Measurements from ENCODE around the gene PLIN4. TPM values are rescaled to one million over a fixed set of nuclear protein-coding genes. Genes with fewer than 3 reads are reported as not detected.

PLIN4 gene
- total RNA-seq, 1 donor from 2014 or later: 58.1 TPM

DNA sequence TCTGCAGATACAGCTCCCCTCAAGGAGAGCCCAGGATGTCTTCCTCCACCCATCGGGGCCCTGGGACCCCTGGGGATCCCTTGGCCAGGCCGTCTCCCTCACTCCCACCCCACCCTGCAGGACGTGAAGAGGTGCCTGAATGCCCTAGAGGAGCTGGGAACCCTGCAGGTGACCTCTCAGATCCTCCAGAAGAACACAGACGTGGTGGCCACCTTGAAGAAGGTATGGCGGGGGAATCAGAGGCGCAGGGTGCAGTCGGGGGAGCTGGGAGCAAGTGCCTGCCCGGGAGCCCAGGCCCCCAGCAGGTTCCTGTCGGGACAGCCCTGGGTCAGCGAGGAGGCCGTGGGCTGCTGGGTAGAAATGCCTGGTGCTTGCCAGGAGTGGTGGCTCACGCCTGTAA, 19.6 kb downstream of the PLIN4 start:
- DNase-seq (ENCODE audit: low spot score) (no peak), ATAC-seq (no peak)
- intact Hi-C loops (cut with DNase I): no loop called here

DNA sequence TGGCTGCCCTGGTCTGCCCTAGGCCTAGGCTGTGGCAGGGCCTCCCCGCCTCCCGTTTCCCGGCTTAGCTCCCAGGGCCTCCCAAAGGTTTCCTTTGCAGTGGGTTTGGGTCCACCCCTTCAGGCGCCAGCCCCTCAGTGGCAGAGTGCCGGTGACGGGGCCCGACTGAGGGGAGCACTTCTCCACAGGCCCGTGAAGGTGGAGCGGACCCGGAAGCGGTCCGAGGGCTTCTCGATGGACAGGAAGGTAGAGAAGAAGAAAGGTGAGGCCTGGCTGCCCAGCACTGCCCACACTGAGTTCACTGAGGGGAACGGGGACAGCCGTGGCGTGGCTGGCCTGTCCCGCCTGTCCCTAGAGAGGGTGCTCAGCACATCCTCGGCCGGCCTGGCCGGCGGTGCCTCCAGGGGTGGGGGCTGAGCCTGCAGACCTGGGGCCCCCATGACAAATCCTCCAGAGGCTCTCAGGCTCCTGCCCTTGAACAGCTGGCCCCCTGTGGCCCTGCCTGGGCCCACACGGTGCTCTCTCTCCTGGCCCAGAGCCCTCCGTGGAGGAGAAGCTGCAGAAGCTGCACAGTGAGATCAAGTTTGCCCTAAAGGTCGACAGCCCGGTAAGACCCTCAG, 20.4 kb downstream of the PLIN4 start:
- ATAC-seq: no peak
- DNase-seq (ENCODE audit: low spot score): no peak
- intact Hi-C loops (cut with DNase I): no loop called here

DNA sequence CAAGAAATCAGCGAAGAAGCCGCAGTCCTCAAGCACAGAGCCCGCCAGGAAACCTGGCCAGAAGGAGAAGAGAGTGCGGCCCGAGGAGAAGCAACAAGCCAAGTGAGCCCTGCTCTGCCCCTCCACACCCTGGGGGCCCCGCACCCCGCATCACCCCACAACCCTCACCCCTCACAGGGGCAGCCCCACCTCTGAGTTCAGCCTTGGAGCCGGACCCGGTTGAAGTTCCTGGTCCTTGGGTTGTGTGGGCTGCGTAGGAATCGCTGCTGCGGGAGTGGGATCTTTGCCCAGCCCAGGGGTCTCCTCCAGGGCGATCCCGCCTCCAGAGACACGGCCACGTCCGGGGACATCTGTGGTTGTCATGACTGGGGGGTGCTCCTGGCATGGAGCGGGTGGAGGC, 22.0 kb downstream of the PLIN4 start:
- no peak for ATAC-seq
- intact Hi-C loops (cut with DNase I): no loop called here
- DNase-seq (ENCODE audit: low spot score): no peak

DNA sequence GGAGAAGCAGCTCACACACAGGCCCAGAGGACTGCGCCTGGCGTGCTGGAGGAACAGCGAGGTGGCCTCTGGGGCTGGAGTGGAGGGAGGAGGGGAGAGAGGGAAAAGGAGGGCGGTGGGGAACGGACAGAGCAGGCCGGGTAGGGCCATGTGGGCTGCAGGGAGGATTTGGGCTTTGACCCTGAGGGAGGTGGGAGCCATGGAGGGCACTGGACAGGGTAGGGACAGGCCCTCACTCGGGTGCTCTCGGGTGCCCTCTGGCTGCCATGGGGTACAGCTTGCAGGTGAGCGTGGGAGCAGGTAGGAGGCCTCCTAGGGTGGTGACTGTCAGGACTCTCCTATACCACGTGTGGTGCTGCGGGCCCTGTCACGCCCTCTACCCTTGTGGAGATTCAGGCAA, 22.8 kb downstream of the PLIN4 start:
- intact Hi-C loops (cut with DNase I): no loop called here
- DNase-seq (ENCODE audit: low spot score): no peak
- ATAC-seq: peak; percentile 12

GRCh38 chr19:4494691-4495064, 23.6 kb downstream of the PLIN4 start:
- intact Hi-C loops (cut with DNase I): no loop called here
- DNase-seq (ENCODE audit: low spot score): no peak
- no peak for ATAC-seq

DNA sequence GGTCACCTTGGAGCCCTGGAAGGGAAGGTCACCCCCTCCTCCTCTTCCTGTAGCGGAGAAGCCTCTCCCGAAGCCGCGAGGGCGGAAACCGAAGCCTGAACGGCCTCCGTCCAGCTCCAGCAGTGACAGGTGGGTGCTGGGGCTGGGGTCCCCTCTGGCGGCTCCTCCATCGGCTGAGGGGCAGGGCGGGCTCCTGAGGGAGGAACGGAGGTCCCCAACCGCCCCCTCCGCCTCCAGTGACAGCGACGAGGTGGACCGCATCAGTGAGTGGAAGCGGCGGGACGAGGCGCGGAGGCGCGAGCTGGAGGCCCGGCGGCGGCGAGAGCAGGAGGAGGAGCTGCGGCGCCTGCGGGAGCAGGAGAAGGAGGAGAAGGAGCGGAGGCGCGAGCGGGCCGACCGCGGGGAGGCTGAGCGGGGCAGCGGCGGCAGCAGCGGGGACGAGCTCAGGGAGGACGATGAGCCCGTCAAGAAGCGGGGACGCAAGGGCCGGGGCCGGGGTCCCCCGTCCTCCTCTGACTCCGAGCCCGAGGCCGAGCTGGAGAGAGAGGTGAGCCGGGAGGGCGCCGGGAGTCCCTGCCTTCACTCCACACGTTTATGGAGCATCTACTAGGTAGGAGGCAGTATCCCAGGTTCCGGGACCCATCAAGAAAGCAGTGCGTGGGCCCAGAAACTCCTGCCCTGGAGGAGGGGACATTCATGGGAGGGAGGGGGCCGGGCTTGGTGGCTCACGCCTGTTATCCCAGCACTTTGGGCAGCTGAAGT, 24.2 kb downstream of the PLIN4 start:
- no peak for ATAC-seq
- peak; percentile 54 for DNase-seq (ENCODE audit: low spot score)
- intact Hi-C loops (cut with DNase I): no loop called here

DNA sequence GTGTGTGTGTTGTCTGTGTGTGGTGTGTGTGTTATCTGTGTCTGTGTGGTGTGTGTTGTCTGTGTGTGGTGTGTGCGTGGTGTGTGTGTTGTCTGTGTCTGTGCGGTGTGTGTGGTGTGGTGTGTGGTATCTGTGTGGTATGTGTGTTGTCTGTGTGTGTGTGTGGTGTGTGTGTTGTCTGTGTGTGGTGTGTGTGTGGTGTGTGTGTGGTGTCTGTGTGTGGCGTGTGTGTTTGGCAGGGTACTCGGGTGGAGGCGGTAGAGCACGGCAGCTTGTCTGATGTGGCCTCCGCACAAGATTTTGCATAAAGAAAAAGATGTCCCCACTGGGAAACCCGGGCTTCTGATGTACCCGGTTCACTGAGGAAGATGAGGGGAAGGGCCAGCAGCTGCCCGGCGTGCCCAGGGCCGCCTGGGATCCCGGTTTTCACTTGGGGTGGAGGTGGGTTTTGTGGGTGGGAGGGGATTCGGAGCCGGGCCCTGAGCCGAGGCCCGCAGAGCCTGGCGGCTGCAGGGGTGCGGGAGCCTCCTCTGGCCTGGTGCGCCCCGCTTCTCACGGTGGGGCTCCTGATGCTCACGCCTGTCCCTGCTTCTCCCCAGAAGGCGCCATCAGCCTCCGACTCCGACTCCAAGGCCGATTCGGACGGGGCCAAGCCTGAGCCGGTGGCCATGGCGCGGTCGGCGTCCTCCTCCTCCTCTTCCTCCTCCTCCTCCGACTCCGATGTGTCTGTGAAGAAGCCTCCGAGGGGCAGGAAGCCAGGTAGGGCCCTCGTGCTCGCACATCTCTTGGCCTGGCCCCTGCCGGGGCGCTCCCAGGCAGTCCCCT, 25.0 kb downstream of the PLIN4 start:
- DNase-seq (ENCODE audit: low spot score) (peak; percentile 54), ATAC-seq (no peak)
- intact Hi-C loops (cut with DNase I): no loop called here

DNA sequence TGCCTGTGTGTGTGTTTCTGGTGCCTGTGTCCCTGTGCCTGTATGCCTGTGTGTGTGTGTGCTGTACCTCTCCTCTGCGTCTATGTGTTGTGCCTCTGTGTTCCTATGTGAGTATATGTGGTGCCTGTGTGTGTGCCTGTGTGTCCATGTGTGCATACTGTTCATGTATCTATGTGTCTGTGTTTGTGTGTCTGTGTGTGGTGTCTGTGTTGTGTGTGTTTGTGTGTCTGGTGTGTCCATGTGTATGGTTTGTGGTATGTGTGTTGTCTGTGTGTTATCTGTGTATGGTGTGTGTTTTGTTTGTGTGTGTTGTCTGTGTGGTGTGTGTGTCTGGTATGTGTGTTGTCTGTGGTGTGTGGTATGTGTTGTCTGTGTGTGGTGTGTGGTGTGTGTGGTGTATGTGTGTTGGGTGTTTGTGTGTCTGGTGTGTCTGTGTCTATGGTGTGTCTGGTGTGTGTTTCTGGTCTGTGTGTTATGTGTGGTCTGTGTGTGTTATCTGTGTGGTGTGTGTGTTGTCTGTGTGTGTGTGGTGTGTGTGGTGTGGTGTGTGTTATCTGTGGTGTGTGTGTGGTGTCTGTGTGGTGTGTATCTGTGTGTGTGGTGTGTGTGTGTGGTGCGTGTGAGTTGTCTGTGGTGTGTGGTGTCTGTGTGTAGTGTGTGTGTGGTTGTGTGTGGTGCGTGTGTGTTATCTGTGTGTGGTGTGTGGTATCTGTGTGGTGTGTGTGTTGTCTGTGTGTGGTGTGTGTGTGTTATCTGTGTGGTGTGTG, 25.8 kb downstream of the PLIN4 start:
- DNase-seq (ENCODE audit: low spot score) (no peak), ATAC-seq (no peak)
- intact Hi-C loops (cut with DNase I): no loop called here

GRCh38 chr19:4491446-4491845, 26.8 kb downstream of the PLIN4 start:
- DNase-seq (ENCODE audit: low spot score) (no peak), ATAC-seq (no peak)
- intact Hi-C loops (cut with DNase I): no loop called here

DNA sequence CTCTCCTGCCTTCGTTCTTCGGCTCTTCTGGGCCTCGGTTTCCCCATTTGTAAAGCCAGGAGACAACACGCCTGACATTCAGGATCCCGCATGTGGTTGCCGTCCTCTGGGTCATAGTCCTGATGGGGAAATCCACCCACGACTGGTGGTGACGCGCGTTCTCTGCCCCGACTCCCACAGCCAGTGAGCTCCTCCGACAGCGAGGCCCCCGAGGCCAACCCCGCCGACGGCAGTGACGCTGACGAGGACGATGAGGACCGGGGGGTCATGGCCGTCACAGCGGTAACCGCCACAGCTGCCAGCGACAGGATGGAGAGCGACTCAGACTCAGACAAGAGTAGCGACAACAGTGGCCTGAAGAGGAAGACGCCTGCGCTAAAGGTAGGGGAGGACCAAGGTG, 29.8 kb downstream of the PLIN4 start:
- no peak for ATAC-seq
- intact Hi-C loops (cut with DNase I): no loop called here
- no peak for DNase-seq (ENCODE audit: low spot score)

GRCh38 chr19:4487572-4487971, 30.7 kb downstream of the PLIN4 start:
- no peak for DNase-seq (ENCODE audit: low spot score)
- intact Hi-C loops (cut with DNase I): no loop called here
- no peak for ATAC-seq

GRCh38 chr19:4483385-4483784, 34.9 kb downstream of the PLIN4 start:
- intact Hi-C loops (cut with DNase I): no loop called here
- ATAC-seq: no peak
- no peak for DNase-seq (ENCODE audit: low spot score)

- DNase-seq (ENCODE audit: low spot score) (no peak), ATAC-seq (no peak)
- intact Hi-C loops (cut with DNase I): no loop called here
These were observed 35.4 kb downstream of the PLIN4 start for GRCh38 chr19:4482721-4483364.

DNA sequence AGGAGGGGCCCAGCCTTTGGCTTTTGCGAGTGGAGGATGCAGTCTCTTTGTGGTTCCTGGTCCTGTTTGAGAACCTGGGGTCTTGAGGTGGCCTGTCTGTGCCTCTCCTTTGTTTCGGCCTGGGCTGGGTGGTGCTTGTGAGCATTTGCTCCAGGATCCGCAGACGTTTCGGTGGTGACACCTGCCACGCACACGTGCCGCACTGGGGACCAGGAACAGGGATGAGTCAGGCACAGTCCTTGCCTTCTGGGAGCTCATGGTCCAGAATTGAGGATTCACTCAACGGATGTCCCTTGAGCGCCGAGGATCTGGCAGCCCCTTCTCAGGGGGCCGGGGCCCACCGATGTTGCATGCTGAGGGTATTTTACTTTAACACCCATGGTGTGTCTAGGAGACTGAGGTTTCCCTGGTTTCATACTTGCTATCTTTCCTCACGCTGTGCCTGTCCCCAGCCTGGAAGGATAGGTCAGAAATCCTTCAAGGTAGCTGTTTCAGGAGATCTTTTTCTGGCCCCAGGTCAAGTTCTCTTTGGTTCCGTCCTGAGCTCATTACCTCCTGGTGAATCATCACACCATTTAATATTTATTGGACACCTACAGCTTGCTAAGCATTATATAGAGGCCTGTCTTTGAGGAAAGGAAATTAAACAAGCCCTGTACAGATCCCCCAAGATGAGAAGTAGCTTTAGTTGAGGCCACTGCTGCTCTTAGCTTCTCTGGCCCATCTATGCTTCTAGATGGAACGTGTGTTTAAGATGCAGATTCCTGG, 41.1 kb downstream of the PLIN4 start:
- ATAC-seq: no peak
- no peak for DNase-seq (ENCODE audit: low spot score)
- intact Hi-C loops (cut with DNase I): no loop called here

DNA sequence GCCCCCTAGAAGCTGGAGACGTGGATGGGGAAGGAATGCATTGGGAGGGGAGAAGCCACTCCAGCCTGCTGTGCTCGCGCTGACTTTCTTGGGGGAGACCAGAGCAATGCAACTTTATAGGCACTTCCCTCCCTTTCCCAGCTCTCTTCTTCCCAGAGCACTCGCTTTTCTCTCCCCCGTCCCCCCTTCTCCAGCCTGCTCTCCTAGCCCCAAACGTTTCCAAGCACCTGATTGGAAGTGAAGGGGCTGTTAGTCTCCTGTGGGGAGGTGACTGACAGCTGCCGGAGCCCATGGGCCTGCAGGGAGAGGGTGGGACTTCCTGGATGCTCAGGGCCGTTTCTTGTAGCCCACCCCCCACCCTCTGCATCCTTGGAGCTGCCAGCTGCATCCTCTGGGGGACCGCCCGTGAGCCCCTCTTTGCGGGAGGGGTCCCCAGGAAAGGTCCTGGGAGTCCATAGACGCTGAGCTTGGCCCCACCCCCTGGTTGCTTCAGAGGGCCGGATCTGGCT, 43.7 kb downstream of the PLIN4 start:
- ATAC-seq (no peak), DNase-seq (ENCODE audit: low spot score) (no peak)
- intact Hi-C loops (cut with DNase I): no loop called here

DNA sequence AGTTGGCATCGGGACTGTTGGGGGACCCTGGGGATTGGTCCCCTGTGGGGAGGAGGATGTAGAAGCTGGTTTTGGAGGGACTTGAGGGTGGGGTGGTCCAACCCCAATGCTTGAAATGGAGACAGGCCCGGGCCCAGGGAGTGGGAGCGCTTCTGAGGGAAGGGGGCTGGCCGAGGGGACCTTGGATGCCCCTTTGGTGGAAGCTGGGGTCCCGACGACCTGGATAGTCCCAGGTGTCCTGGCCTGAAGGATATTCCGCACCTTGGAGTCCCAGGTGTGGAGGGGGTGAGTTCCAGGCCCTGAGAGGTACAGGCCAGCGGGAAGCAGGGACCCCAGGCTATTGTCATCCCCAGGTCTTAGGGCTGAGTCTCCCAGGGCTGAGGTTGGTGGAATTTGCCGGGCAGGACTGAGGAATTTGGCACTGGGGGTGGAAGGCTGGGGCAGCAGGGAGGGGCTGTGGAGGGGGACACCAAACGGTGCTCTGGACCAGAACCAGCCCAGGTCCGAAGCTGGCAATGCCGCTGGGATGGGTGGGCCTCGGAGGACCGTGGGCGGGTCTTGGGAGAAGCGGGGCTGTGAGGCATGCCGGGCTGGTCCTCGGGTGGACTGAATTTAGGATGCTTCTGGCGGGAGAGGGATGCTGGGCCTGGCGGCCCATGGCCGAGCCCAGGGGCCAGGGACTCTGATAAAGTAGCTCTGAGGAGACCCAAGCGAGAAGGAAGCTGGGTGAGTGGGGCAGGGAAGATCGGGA, 44.3 kb downstream of the PLIN4 start:
- DNase-seq (ENCODE audit: low spot score) (no peak), ATAC-seq (no peak)
- intact Hi-C loops (cut with DNase I): no loop called here

DNA sequence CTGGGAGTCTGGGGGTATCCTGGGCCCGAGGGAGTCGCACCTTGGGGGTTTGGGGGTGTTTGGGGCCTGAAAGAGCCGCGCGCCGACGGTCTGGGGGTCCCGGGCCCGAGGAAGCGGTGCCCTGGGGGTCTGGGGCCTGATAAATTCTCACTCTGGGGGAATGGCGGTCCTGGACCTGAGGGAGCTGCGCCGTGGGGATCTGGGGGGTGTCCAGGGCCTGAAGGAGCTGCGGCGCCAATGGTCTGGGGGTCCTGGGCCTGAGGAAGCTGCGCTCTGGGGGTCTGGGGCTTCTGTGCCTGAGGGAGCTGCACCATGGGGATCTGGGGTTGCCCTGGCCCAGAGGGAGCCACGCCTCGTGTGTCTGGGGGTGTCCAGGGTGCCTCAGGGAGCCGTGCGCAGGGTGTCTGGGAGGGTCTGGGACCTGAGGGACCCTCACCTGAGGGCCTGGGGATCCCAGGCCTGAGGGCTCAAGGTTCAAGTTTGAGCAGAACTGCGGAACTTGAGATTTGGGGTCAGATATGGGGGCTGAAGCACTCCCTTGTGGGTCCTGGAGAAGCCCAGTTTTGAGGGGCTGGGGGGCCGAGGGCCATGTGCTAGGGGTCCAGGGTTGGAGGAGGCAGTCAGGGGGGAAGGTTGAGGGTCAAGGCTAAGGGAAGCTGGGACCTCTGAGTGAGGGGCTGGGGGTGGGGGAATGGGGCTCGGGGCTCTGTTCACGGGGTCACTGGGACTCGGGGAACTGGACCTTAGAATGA, 45.1 kb downstream of the PLIN4 start:
- DNase-seq (ENCODE audit: low spot score): no peak
- intact Hi-C loops (cut with DNase I): no loop called here
- no peak for ATAC-seq

Measured in sciatic nerve (tissue), 2 donors.